Measurements from ENCODE around the gene CSNK2A1. TPM values are rescaled to one million over a fixed set of nuclear protein-coding genes. Genes with fewer than 3 reads are reported as not detected.

The CSNK2A1 gene
- total RNA-seq, 1 experiment from 2014 or later = 229 TPM

GRCh38 chr20:521860-522259 lies 21.7 kb downstream of the CSNK2A1 start:
- H3K79me2 ChIP-seq (ENCODE audit: insufficient read depth, low read length) = peaks cover 48% of the 10 kb centered on the region; the same call in 1 of the 2 replicates
- H3K56ac ChIP-seq (ENCODE audit: insufficient read length, low read depth, low read length) = no peak overlapping the region
- Mint-ChIP-seq H3K27ac (no peak overlapping the region; a peak in 1 of 7 replicates), H3K9me3 (peaks cover 4 to 5% of the 10 kb centered on the region in 2 experiments; a peak in 3 of 5 replicates), H3K36me3 (ENCODE audit: insufficient read depth in 1 of 3, low read depth in 3 of 3) (peaks cover 27 to 48% (median 46%) of the 10 kb centered on the region in 3 experiments), H3K4me1 (peaks cover 17 to 20% of the 10 kb centered on the region in 2 experiments), H3K4me3 (no peak overlapping the region), H3K27me3 (ENCODE audit: low read depth) (no peaks in the 10 kb centered on the region)
- H2BK5ac ChIP-seq (ENCODE audit: insufficient read length, low read length) = no peak overlapping the region
- TF ChIP-seq CTCF (conservative IDR thresholded peaks at IDR 0.05) = no peak
- no peaks in the 10 kb centered on the region for H3K27me3 ChIP-seq (ENCODE audit: insufficient read depth, low read length)
- no peak overlapping the region for H4K8ac ChIP-seq (replicated peaks; ENCODE audit: insufficient read length, low read depth, low read length)
- H3K9me3 ChIP-seq (ENCODE audit: control insufficient read depth, low read depth, low read length) = no peaks in the 10 kb centered on the region
- H2BK120ac ChIP-seq (ENCODE audit: low read depth, low read length, poor library complexity, severe bottlenecking) = no peak overlapping the region
- H3K4me1 ChIP-seq (ENCODE audit: insufficient read depth, low read length) = no peaks in the 10 kb centered on the region
- no peak overlapping the region for H4K5ac ChIP-seq (ENCODE audit: insufficient read length, low read depth, low read length)
- no peak overlapping the region for H4K91ac ChIP-seq (ENCODE audit: insufficient read length, low read depth, low read length)
- H2BK12ac ChIP-seq (ENCODE audit: insufficient read length, low read depth, low read length) = no peak overlapping the region
- H2BK15ac ChIP-seq (ENCODE audit: low read depth, low read length) = no peak overlapping the region
- no peak overlapping the region for H2BK20ac ChIP-seq (ENCODE audit: low read depth, low read length, poor library complexity, severe bottlenecking)
- no CpG with 5 or more reads among the region's 4 CpGs for WGBS (ENCODE audit: extremely low coverage, insufficient read length, low lambda C conversion rate)
- no peaks in the 10 kb centered on the region for H4K20me1 ChIP-seq (ENCODE audit: control insufficient read depth, insufficient read depth, insufficient read length)
- H2AFZ ChIP-seq (ENCODE audit: low read length) = no peak overlapping the region
- H3K23me2 ChIP-seq (ENCODE audit: insufficient read length, low read depth, low read length, poor library complexity, severe bottlenecking) = no peaks in the 10 kb centered on the region
- H3T11ph ChIP-seq (ENCODE audit: low read length) = no peak overlapping the region
- H3K4ac ChIP-seq (ENCODE audit: low read depth, low read length) = no peak overlapping the region
- H3K27ac ChIP-seq (ENCODE audit: insufficient read length, low read depth, low read length) = no peak overlapping the region
- no peak overlapping the region for H3K14ac ChIP-seq (ENCODE audit: insufficient read depth, low read length)
- no peak overlapping the region for H3K23ac ChIP-seq (ENCODE audit: insufficient read length, low read depth, low read length)
- H3K9ac ChIP-seq (ENCODE audit: extremely low read depth, insufficient read length, low read length) = no peak overlapping the region
- DNase-seq = no peak
- H2AK5ac ChIP-seq (ENCODE audit: insufficient read length, low read length) = no peak overlapping the region
- no peak overlapping the region for H3K4me2 ChIP-seq (ENCODE audit: insufficient read depth, insufficient read length, low read length)
- no peak overlapping the region for H3K18ac ChIP-seq (ENCODE audit: insufficient read length, low read depth, low read length)
- H3K79me1 ChIP-seq (ENCODE audit: insufficient read depth, low read depth, low read length, poor library complexity, severe bottlenecking) = peaks cover 2% of the 10 kb centered on the region
